ENCODE measurements around the gene RHOG. TPM values are rescaled to one million over a fixed set of nuclear protein-coding genes. Genes with fewer than 3 reads are reported as not detected.
"Not testable (repeated sequence)": the region's sequence is repeated elsewhere in the genome, so short reads cannot be mapped to it uniquely, and the experiment has no call there.

Gene RHOG
- total RNA-seq, 4 donors from 2014 or later = 21.7 to 146 (median 80.6) TPM

DNA sequence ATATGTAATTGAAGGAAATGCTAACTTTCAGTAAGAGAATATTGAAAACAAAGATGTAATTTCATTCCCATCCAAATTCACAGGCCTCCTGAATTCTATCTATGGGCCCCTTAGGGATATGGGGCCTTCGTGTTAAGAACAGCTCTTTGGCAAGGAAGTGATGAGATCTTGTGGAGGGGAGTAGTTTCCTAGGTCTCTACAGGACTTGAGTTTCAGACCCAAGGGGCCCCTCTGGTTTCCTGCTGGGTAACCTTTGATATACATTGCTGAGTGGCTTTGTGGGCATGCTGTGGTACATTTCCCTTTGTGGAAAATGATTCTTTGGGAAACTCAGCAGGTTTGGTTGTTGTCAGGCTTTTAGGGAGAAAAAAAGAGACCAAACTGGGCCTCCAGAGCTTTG lies 20.9 kb upstream of the RHOG start:
- H3K4me3 ChIP-seq = no peak overlapping the region
- H3K27ac ChIP-seq = no peak overlapping the region
- DNase-seq = no peak
- H3K36me3 ChIP-seq = no peaks in the 10 kb centered on the region
- no peaks in the 10 kb centered on the region for H3K9me3 ChIP-seq
- no peaks in the 10 kb centered on the region for H3K27me3 ChIP-seq
- H3K4me1 ChIP-seq = peaks cover 38 to 79% (median 62%) of the 10 kb centered on the region in 4 donors
- intact Hi-C loops (cut with DNase I; ENCODE audit: low total_unique reads) (no loop called here), in situ Hi-C loops (cut with MboI; ENCODE audit: low pct_ligation_motif_present in 1 of 4, low pct_unique_long_range_greater_than_20kb in 1 of 4, low sequenced_read_pairs in 3 of 4) (loop anchor here in 1 of 4 donors (25.0 kb wide), 1 partner anchor 101 kb away; no protein-coding TSS in a partner anchor)
- TF ChIP-seq POLR2A (IDR thresholded peaks at IDR 0.05) = no peak
- TF ChIP-seq EP300 (IDR thresholded peaks at IDR 0.05; ENCODE audit: low read depth) = no peak
- TF ChIP-seq, protein P1, sequence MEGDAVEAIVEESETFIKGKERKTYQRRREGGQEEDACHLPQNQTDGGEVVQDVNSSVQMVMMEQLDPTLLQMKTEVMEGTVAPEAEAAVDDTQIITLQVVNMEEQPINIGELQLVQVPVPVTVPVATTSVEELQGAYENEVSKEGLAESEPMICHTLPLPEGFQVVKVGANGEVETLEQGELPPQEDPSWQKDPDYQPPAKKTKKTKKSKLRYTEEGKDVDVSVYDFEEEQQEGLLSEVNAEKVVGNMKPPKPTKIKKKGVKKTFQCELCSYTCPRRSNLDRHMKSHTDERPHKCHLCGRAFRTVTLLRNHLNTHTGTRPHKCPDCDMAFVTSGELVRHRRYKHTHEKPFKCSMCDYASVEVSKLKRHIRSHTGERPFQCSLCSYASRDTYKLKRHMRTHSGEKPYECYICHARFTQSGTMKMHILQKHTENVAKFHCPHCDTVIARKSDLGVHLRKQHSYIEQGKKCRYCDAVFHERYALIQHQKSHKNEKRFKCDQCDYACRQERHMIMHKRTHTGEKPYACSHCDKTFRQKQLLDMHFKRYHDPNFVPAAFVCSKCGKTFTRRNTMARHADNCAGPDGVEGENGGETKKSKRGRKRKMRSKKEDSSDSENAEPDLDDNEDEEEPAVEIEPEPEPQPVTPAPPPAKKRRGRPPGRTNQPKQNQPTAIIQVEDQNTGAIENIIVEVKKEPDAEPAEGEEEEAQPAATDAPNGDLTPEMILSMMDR (IDR thresholded peaks at IDR 0.05) = no peak
- no peak for TF ChIP-seq POLR2AphosphoS5 (IDR thresholded peaks at IDR 0.05)
- 32% methylated on average over 1 of the region's 1 CpG; no CpG with 5 or more reads in 1 of the 2 donors for WGBS, 2 donors (ENCODE audit: low coverage in 1 of 2)

DNA sequence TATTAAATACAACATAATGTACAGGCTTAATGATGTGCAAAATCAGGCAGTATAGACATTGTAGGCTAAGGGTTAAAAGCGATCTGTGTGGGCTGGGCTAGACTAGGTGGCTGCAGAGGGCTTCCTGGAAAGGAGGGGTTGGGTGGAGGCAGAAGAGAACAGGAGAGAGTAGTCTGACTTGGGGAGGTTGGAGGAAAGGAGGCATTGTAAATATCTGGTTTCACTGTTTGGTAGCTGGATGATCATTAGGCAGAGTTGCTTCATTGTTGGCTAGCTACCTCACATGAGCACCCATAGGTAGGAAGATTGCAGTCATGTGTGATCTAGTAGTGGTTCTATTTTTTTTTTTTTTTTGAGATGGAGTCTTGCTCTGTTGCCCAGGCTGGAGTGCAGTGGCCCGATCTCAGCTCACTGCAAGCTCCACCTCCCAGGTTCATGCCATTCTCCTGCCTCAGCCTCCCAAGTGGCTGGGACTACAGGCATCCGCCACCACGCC lies 20.2 kb upstream of the RHOG start:
- in situ Hi-C loops (cut with MboI; ENCODE audit: low pct_ligation_motif_present in 1 of 4, low pct_unique_long_range_greater_than_20kb in 1 of 4, low sequenced_read_pairs in 3 of 4) = loop anchor here in 1 of 4 donors (25.0 kb wide), 1 partner anchor 101 kb away; no protein-coding TSS in a partner anchor
- H3K4me1 ChIP-seq = peaks cover 33 to 75% (median 62%) of the 10 kb centered on the region in 4 donors
- peak overlapping the region in 3 of 4 donors; percentile 4 to 29 (median 16) for H3K27ac ChIP-seq
- 65 to 69% methylated on average over 4 of the region's 4 CpGs for WGBS, 2 donors (ENCODE audit: low coverage in 1 of 2)
- intact Hi-C loops (cut with DNase I; ENCODE audit: low total_unique reads); H3K36me3 ChIP-seq; H3K4me3 ChIP-seq; H3K27me3 ChIP-seq; H3K9me3 ChIP-seq: not testable (repeated sequence)
- peak; percentile 43 for DNase-seq

DNA sequence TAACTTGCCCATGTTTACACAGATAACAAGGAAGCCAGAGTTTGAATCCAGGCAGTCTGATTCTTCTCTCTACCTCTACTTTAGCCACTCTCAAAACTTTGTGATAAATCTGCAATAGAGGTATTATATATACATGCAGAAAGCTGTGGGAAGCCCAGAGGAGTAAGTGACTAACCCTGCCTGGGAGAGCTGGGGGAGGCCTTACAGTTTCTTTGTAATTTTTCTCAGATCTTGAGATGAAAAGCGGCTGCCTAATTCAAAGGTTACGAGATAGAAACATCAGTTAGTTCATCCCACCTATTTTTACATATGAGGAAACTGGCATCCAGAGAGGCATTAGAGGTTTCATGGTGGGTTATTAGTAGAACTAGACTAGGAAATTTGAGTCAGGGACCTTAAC lies 19.6 kb upstream of the RHOG start:
- in situ Hi-C loops (cut with MboI; ENCODE audit: low pct_ligation_motif_present in 1 of 4, low pct_unique_long_range_greater_than_20kb in 1 of 4, low sequenced_read_pairs in 3 of 4) = loop anchor here in 1 of 4 donors (25.0 kb wide), 1 partner anchor 102 kb away; no protein-coding TSS in a partner anchor
- TF ChIP-seq, protein P1 (IDR thresholded peaks at IDR 0.05) = no peak
- no peak for TF ChIP-seq POLR2A (IDR thresholded peaks at IDR 0.05)
- Histone ChIP-seq H3K9me3 (no peaks in the 10 kb centered on the region), H3K27me3 (no peaks in the 10 kb centered on the region), H3K27ac (peak overlapping the region in 3 of 4 donors; percentile 4 to 29 (median 16)), H3K36me3 (no peaks in the 10 kb centered on the region), H3K4me3 (no peak overlapping the region), H3K4me1 (peaks cover 28 to 70% (median 56%) of the 10 kb centered on the region in 4 donors)
- WGBS, 2 donors (ENCODE audit: low coverage in 1 of 2) = 93 to 96% methylated on average over 2 of the region's 2 CpGs
- no peak for DNase-seq
- intact Hi-C loops (cut with DNase I; ENCODE audit: low total_unique reads) = no loop called here

DNA sequence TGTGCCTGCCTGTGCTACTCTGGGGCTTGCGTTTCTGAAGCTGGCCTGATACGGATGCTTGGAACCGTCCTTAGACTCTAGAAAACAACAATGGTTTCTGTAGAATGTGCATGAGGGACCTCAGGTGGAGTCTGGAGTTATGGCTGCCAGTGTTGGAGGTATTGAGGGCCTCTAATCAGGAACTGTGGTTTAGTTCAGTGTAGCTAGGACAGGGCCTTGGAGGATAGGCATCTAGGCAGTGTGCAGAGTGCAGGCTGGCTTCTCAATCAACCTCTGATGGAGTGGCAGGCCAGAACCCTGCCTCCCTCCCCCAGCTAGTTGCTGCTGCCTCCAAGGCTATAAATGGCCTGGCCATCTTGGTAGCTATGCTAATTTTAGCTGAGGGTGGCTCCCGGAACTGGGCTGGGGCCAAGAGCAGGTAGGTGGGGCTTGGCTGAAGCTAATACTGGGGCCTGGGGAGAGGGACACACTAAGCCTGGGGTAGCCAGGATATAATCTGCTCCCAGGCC lies 18.7 kb upstream of the RHOG start:
- H3K4me1 ChIP-seq = peaks cover 26 to 64% (median 54%) of the 10 kb centered on the region in 4 donors
- peak overlapping the region in 1 of 4 donors; percentile 85 for H3K4me3 ChIP-seq
- in situ Hi-C loops (cut with MboI; ENCODE audit: low pct_ligation_motif_present in 1 of 4, low pct_unique_long_range_greater_than_20kb in 1 of 4, low sequenced_read_pairs in 3 of 4) (loop anchor here in 2 of 4 donors (10.0 to 25.0 kb wide), 3 partner anchors 103 to 215 kb away; no protein-coding TSS in a partner anchor), intact Hi-C loops (cut with DNase I; ENCODE audit: low total_unique reads) (no loop called here)
- TF ChIP-seq POLR2A (IDR thresholded peaks at IDR 0.05) = no peak
- H3K27ac ChIP-seq = peak overlapping the region; percentile 6 to 57 (median 19)
- no peaks in the 10 kb centered on the region for H3K9me3 ChIP-seq
- WGBS, 2 donors (ENCODE audit: low coverage in 1 of 2) = 59 to 60% methylated on average over 2 to 4 of the region's 4 CpGs
- peak; percentile 54 for DNase-seq
- H3K36me3 ChIP-seq = no peaks in the 10 kb centered on the region
- H3K27me3 ChIP-seq = no peaks in the 10 kb centered on the region

DNA sequence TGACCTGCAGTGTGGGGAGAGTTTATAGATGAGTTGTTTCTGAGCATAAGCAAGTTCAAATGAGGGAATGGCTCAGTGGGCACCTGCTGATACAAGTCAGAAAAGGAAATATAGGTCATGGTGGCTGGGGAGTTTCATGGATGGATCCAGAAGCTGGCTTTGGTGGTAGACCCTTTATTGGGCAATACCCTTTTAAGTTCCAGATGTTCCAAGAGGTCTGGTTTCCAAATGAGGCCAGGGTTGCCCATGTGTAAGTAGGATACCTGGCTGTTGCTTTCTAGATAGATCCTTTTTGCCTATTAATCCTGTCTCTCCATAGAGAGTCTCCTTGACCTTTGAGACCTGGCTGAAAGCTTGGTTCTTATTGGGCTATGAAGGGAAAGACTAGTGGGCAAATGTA lies 16.9 kb upstream of the RHOG start:
- Histone ChIP-seq H3K27ac (peak overlapping the region in 1 of 4 donors; percentile 13), H3K36me3 (no peaks in the 10 kb centered on the region), H3K27me3 (no peaks in the 10 kb centered on the region), H3K4me1 (peaks cover 29 to 70% (median 58%) of the 10 kb centered on the region in 4 donors), H3K9me3 (no peaks in the 10 kb centered on the region), H3K4me3 (peak overlapping the region in 3 of 4 donors; percentile 4 to 85 (median 5))
- no peak for DNase-seq
- intact Hi-C loops (cut with DNase I; ENCODE audit: low total_unique reads) (no loop called here), in situ Hi-C loops (cut with MboI; ENCODE audit: low pct_ligation_motif_present in 1 of 4, low pct_unique_long_range_greater_than_20kb in 1 of 4, low sequenced_read_pairs in 3 of 4) (loop anchor here in 2 of 4 donors (10.0 to 25.0 kb wide), 3 partner anchors 105 to 217 kb away; no protein-coding TSS in a partner anchor)
- TF ChIP-seq POLR2A (IDR thresholded peaks at IDR 0.05) (no peak), EP300 (IDR thresholded peaks at IDR 0.05; ENCODE audit: low read depth) (no peak), POLR2AphosphoS5 (IDR thresholded peaks at IDR 0.05) (no peak)
- TF ChIP-seq, protein P1 (IDR thresholded peaks at IDR 0.05) = no peak

Measured in transverse colon (tissue), 4 donors.